ENCODE data around the gene MAGIX. TPM values are rescaled to one million over a fixed set of nuclear protein-coding genes. Genes with fewer than 3 reads are reported as not detected.

Gene MAGIX
- total RNA-seq (2022; extraction: Qiagen RNA extraction; ENCODE audit: low read depth), result 1.8 to 3.5 TPM (median 3.0 TPM) in 5 replicates

DNA sequence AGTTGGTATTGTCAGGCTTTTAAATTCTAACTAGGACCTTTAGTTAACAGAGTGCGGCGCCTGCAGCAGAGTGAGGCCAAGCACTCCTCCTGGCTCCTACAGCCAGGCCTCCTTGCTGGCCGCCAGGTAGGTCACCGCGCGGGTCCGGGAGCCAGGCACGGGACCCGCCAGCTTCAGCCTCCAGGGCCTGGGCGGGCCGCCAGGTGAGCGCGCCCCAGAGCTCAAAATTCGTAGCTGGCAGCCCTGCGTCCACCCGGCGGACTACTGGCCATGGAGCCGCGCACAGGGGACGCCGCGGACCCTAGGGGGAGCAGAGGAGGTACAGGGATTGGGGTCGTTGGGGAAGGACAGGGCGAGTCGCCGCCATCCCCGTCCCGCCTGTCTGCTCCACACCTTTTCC, at the start of gene MAGIX:
TSS of gene MAGIX (plus strand) at position 139 of the 400 bp plus-strand sequence. CDS start at position 271, 132 bp downstream.

GRCh38 chrX:49171752-49172279, 9.3 kb downstream of the MAGIX start, which contains the start of gene PLP2:
Gene PLP2 (plus strand): TSS chrX:49171898. CDS start chrX:49172001, 103 bp downstream.

GRCh38 chrX:49186125-49187027, 23.8 kb downstream of the MAGIX start, which contains the start of gene PRICKLE3:
Gene PRICKLE3 (minus strand): TSS chrX:49186373. CDS start chrX:49186297, 76 bp downstream.

DNA sequence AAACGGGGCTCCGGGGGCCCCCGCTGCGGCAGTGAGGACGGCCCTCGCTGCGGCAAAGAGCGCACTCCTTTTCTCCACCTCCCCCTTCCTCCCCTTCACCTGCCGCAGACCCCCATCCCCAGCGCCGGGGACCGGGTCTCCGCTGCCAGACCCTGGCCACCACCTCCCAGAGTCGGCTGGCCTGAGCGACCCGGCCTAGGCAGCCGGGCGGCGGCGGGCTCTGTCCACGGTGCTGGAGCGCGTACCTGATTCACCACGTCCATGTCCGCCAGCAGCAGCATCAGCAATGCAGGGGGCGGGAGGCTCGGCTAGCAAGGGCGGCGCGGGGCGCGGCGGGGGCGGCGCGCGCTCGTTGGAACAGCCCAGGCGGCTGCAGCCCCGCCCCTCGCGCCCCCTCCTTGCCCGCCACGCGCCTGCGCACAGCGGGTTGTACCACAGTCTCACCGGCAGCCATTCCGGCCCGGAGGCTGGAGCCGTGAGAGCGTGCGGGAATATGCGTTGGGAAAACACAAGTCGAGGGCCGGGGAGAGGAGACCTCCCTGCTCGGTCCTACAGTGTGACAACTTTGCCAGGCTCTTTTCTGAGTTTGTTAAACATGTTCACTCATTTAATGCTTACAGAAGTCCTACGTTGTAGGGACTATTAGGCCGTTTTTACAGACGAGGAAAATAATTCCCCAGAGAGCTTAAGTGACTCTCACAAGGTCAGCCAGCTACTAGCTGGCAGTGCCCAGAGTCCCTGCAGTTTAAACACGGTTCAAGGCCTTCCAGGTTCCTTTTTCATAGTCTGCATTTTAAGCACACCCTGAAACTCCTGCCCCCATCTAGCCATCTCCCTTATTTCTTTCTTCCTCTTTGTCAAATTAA, 37.6 kb downstream of the MAGIX start, which contains the start of gene SYP:
TSS of gene SYP (minus strand) at position 288 of the 866 bp plus-strand sequence. CDS start at position 281, 7 bp downstream.

Other genes starting within 250 kb of the MAGIX start
- gene PIM2, start 243.7 kb upstream of the MAGIX start, total RNA-seq (2022; extraction: Qiagen RNA extraction; ENCODE audit: low read depth), result 9.4 to 11.6 TPM (median 10.2 TPM) in 5 replicates
- 56.9 to 67.2 TPM (median 63.1 TPM) in 5 replicates for gene OTUD5, start 205.2 kb upstream of the MAGIX start, total RNA-seq (2022; extraction: Qiagen RNA extraction; ENCODE audit: low read depth)
- gene KCND1, start 190.9 kb upstream of the MAGIX start, total RNA-seq (2022; extraction: Qiagen RNA extraction; ENCODE audit: low read depth), result 1.2 to 1.6 TPM (median 1.3 TPM) in 5 replicates
- 15.1 to 24.5 TPM (median 22.6 TPM) in 5 replicates for gene GRIPAP1, start 160.5 kb upstream of the MAGIX start, total RNA-seq (2022; extraction: Qiagen RNA extraction; ENCODE audit: low read depth)
- 49.6 to 63.0 TPM (median 61.3 TPM) in 5 replicates for gene TFE3, start 119.4 kb upstream of the MAGIX start, total RNA-seq (2022; extraction: Qiagen RNA extraction; ENCODE audit: low read depth)
- gene CCDC120, start 103.8 kb upstream of the MAGIX start, total RNA-seq (2022; extraction: Qiagen RNA extraction; ENCODE audit: low read depth), result 2.7 to 4.6 TPM (median 3.9 TPM) in 5 replicates
- gene PRAF2, start 88.8 kb upstream of the MAGIX start, total RNA-seq (2022; extraction: Qiagen RNA extraction; ENCODE audit: low read depth), result 38.4 to 47.1 TPM (median 41.9 TPM) in 5 replicates
- 52.8 to 63.0 TPM (median 58.4 TPM) in 5 replicates for gene WDR45, start 82.9 kb upstream of the MAGIX start, total RNA-seq (2022; extraction: Qiagen RNA extraction; ENCODE audit: low read depth)
- gene GPKOW, start 39.0 kb upstream of the MAGIX start, total RNA-seq (2022; extraction: Qiagen RNA extraction; ENCODE audit: low read depth), result 21.5 to 26.5 TPM (median 24.5 TPM) in 5 replicates
- gene PLP2, start 9.1 kb downstream of the MAGIX start, total RNA-seq (2022; extraction: Qiagen RNA extraction; ENCODE audit: low read depth), result 328 to 431 TPM (median 410 TPM) in 5 replicates
- gene PRICKLE3, start 23.6 kb downstream of the MAGIX start, total RNA-seq (2022; extraction: Qiagen RNA extraction; ENCODE audit: low read depth), result 17.1 to 22.4 TPM (median 20.3 TPM) in 5 replicates
- gene SYP, start 37.4 kb downstream of the MAGIX start, total RNA-seq (2022; extraction: Qiagen RNA extraction; ENCODE audit: low read depth), result 2.6 to 3.4 TPM (median 3.1 TPM) in 5 replicates
- not detected in 5 replicates for gene CACNA1F, start 70.6 kb downstream of the MAGIX start, total RNA-seq (2022; extraction: Qiagen RNA extraction; ENCODE audit: low read depth)
- gene CCDC22, start 72.7 kb downstream of the MAGIX start, total RNA-seq (2022; extraction: Qiagen RNA extraction; ENCODE audit: low read depth), result 13.1 to 17.2 TPM (median 16.1 TPM) in 5 replicates
- 0.10 to 0.21 TPM (median 0.12 TPM) in 5 replicates for gene FOXP3, start 102.0 kb downstream of the MAGIX start, total RNA-seq (2022; extraction: Qiagen RNA extraction; ENCODE audit: low read depth)
- 2.2 to 3.7 TPM (median 2.6 TPM) in 5 replicates for gene PPP1R3F, start 107.0 kb downstream of the MAGIX start, total RNA-seq (2022; extraction: Qiagen RNA extraction; ENCODE audit: low read depth)
- not detected in 5 replicates for gene GAGE10, start 140.9 kb downstream of the MAGIX start, total RNA-seq (2022; extraction: Qiagen RNA extraction; ENCODE audit: low read depth)
- gene GAGE12J, start 159.3 kb downstream of the MAGIX start, total RNA-seq (2022; extraction: Qiagen RNA extraction; ENCODE audit: low read depth), result not detected in 5 replicates
- gene GAGE13, start 168.8 kb downstream of the MAGIX start, total RNA-seq (2022; extraction: Qiagen RNA extraction; ENCODE audit: low read depth), result not detected in 5 replicates